ENCODE measurements around the gene GCNT2.

GRCh38 chr6:10531942-10532341, 10.8 kb downstream of the GCNT2 start:
- TF ChIP-seq CTCF (IDR thresholded peaks at IDR 0.05) = no peak
- no peak for TF ChIP-seq POLR2A (IDR thresholded peaks at IDR 0.05)
- TF ChIP-seq POLR2AphosphoS5 (IDR thresholded peaks at IDR 0.05) = no peak
- no peak for TF ChIP-seq EP300 (IDR thresholded peaks at IDR 0.05)

Data from gastroesophageal sphincter (tissue), 3 donors.